Kidney (tissue), 14 donors: Measurements from ENCODE around the gene CEP295NL. TPM values are rescaled to one million over a fixed set of nuclear protein-coding genes. Genes with fewer than 3 reads are reported as not detected.

ENCODE experiments used
- DNase-seq, 5 donors: peaks; one replicate each; pipeline ENCODE4 v3.0.0-alpha.2; 2013 to 2020
- FAIRE-seq: peaks from 2 replicates; lab custom pipeline; 2012; peaks lifted over from hg19 to GRCh38; lab: Jason Lieb, UNC
- H3K27ac ChIP-seq, 2 donors: one replicate each; pipeline ENCODE4 v1.7.0; 2013; ENCODE audit warnings: low read depth in 2 of 2, low read length in 2 of 2, inconsistent platforms in 1 of 2
- H3K27me3 ChIP-seq: one replicate; pipeline ENCODE4 v1.7.1; 2013; ENCODE audit warnings: low read length, inconsistent platforms; ENCODE audit not compliant: control insufficient read depth, insufficient read depth
- H3K36me3 ChIP-seq, 3 donors: one replicate each; pipeline versions ENCODE4 v1.7.0 to v1.7.1; 2013; ENCODE audit warnings: low read length in 3 of 3, control low read depth in 1 of 3, inconsistent platforms in 1 of 3; ENCODE audit not compliant: insufficient read depth in 3 of 3, control insufficient read depth in 2 of 3
- H3K4me1 ChIP-seq, 3 donors: one replicate each; pipeline versions ENCODE4 v1.7.0 to v1.7.1; 2013; ENCODE audit warnings: low read length in 3 of 3, inconsistent platforms in 1 of 3, low read depth in 1 of 3; ENCODE audit not compliant: control insufficient read depth in 2 of 3, insufficient read depth in 2 of 3
- H3K4me3 ChIP-seq, 3 donors: one replicate each; pipeline versions ENCODE4 v1.7.0 to v1.8.1; 2013; ENCODE audit warnings: low read length in 3 of 3, control low read depth in 1 of 3, inconsistent platforms in 1 of 3
- H3K9ac ChIP-seq, 3 donors: one replicate each; pipeline versions ENCODE4 v1.7.0 to v1.7.1; 2013; ENCODE audit warnings: low read length in 3 of 3, control low read depth in 1 of 3, inconsistent platforms in 1 of 3
- H3K9me3 ChIP-seq, 3 donors: one replicate each; pipeline versions ENCODE4 v1.7.0 to v1.7.1; 2013; ENCODE audit warnings: low read length in 3 of 3, control low read depth in 1 of 3, inconsistent platforms in 1 of 3; ENCODE audit not compliant: control insufficient read depth in 2 of 3, insufficient read depth in 1 of 3
- CTCF ChIP-seq: IDR thresholded peaks from 3 replicates; pipeline ENCODE4 v1.5.1; 2012; ENCODE audit warnings: mild to moderate bottlenecking, moderate library complexity, borderline replicate concordance; ENCODE audit not compliant: insufficient read depth; ENCODE audit errors: extremely low read depth
- intact Hi-C: fragments of 100-400 bp; cut with DNase I; formaldehyde crosslinking; loops from one replicate; pipeline ENCODE4 v1.11.1; 2022
- polyA plus RNA-seq: library from polyadenylated mRNA; stranded (reverse); fragments of 350-450 nt; fragmentation: Illumina TruSeq; extraction: RNeasy Lipid Tissue Mini Kit (QIAGEN cat#74804); gene quantifications from one replicate; pipeline ENCODE4 v1.2.3, GENCODE V29; 2014; ENCODE audit warnings: low read depth, low replicate concordance; ENCODE audit not compliant: insufficient read depth
- total RNA-seq: library from RNA; stranded (reverse); fragmentation: NEBNext Ultra II Directional; extraction: Animal tissue kit (Norgen Biotek cat#: 25700); gene quantifications from one replicate; pipeline ENCODE4 v1.2.1, GENCODE V29; 2021
- donor health status: control.
- donor health status: control.
- donor health status: control.
- donor health status: control.
- donor health status: control.
- donor health status: DM: yes; HTN: yes; CAD: no.
- donor health status: Normal renal cell carcinoma (clear cell type).

The CEP295NL gene
- total and polyA plus RNA-seq, 2 donors from 2014 or later, result 3.6 TPM; not detected in 1

- no peak for FAIRE-seq
Observed at GRCh38 chr17:78950870-78951269, 47.9 kb upstream of the CEP295NL start.

DNA sequence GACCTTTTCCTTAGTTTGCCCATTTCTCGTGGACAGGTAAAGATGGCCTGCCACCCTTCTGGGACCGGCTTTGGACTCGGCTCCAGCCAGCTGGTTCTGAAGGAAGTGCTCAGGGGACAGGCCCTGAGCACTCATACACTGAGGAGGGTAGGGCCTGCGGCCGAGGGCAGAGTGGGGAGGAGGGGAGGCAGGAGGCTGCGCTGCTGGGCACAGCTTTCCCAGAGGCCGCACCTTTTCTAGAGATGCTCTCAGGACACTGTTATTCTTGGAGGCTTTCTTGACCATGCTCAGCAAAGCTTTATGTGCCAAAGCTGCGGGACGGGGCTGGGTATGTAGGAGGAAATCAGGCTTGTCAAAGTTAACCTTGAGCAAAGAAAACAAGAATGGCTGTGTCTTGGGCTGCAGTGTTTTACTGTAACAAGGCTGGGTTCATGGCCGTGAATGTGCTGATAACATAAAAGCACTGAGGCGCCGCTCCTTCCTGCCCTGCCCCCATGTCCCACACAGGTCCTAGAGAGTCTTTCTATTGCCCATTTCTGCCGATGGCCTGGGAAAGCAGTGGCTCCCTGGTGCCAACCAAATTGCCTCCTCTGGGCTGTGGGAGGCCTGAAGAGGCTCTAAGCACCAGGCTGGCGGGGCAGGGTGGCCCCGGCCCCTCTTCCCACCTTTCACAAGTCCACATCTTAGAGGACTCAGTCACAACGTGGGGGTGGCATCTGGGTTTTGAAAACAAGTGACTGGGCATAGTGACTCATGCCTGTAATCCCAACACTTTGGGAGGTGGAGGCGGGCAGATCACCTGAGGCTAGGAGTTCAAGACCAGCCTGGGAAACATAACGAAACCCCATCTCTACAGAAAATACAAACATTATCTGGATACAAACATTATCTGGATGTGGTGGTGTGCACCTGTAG lies 44.5 kb upstream of the CEP295NL start:
- H3K27ac ChIP-seq, result no peak overlapping the region
- H3K4me3 ChIP-seq, result no peak overlapping the region
- no peaks in the 10 kb centered on the region for H3K36me3 ChIP-seq
- no peak for FAIRE-seq
- peaks cover 0 to 14% (median 2%) of the 10 kb centered on the region in 3 donors for H3K9me3 ChIP-seq
- H3K4me1 ChIP-seq, result peaks cover 2 to 4% (median 4%) of the 10 kb centered on the region in 3 donors
- intact Hi-C loops, result no loop called here
- H3K27me3 ChIP-seq, result no peaks in the 10 kb centered on the region
- no peak for TF ChIP-seq CTCF
- DNase-seq, result peak in 3 of 5 donors; percentile 51 to 75 (median 56)
- H3K9ac ChIP-seq, result no peak overlapping the region

More at GRCh38 chr17:78950870-78951269, 47.9 kb upstream of the CEP295NL start:
- no peaks in the 10 kb centered on the region for H3K27me3 ChIP-seq
- TF ChIP-seq CTCF, result no peak
- intact Hi-C loops, result no loop called here
- H3K9ac ChIP-seq, result no peak overlapping the region
- peaks cover 2 to 4% (median 4%) of the 10 kb centered on the region in 3 donors for H3K4me1 ChIP-seq
- no peak overlapping the region for H3K27ac ChIP-seq
- no peak overlapping the region for H3K4me3 ChIP-seq
- H3K36me3 ChIP-seq, result no peaks in the 10 kb centered on the region
- peak in 1 of 5 donors; percentile 24 for DNase-seq
- peaks cover 0 to 14% (median 2%) of the 10 kb centered on the region in 3 donors for H3K9me3 ChIP-seq

GRCh38 chr17:78946631-78947030 lies 43.6 kb upstream of the CEP295NL start:
- DNase-seq (peak in 1 of 5 donors; percentile 39), FAIRE-seq (no peak)
- Histone ChIP-seq H3K4me1 (peaks cover 0 to 4% (median 2%) of the 10 kb centered on the region in 3 donors), H3K4me3 (no peak overlapping the region), H3K9me3 (peaks cover 0 to 14% (median 2%) of the 10 kb centered on the region in 3 donors), H3K9ac (no peak overlapping the region), H3K27me3 (no peaks in the 10 kb centered on the region), H3K36me3 (no peaks in the 10 kb centered on the region), H3K27ac (no peak overlapping the region)
- intact Hi-C loops, result no loop called here
- no peak for TF ChIP-seq CTCF
